ENCODE results near the gene NAT9.

Gene NAT9

DNA sequence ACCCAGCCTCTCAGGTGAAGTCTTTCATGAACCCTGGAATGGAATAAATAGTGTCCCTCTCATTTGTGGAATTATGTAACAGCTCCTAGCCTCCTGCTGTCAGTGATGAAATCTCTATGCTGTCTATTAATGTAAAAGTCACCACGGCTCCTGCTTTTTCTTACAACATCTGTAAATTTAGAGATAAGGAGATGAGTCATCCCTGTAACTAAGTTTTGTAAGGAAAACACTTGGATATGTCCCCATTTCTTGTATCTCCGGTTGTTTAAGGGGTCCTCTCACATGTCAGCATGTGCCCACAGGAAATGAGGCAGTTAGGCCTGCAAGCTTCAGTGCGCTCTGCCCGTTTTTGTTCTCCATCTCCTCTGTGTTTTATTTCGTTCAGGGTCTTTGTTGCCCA is 2.8 kb upstream of the NAT9 start:
- no peak for DNase-seq

DNA sequence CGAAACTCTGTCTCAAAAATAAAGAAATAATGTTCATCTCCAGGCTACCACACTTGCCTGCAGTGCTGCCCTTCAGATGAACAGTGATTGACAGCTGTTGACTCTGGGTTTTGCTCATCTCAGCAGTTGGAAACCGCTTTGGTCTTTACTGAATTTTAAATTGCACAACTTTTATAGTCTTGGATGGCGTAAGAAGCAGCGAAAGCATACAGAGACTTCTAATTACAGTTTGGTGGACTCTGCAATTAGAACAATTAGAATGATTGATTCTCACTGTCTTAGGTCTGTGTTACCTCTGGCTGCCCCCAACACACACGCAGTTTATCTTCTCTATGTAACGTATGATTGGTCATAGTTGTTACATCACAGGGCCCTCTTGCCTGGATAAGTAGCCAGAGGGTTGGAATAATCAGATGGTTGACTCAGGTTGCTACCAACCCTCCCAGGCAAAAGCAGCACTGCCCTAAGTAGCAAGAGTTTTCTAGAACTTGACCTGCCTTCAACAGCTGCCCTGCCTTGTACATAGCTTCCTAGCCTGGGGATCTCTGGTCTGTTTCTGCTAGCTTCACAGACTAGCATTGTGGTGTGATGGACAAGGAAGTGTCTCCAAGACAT is 1.9 kb upstream of the NAT9 start:
- DNase-seq = no peak

- DNase-seq = no peak
These were observed 845 bp upstream of the NAT9 start for GRCh38 chr17:74776990-74777389.

DNA sequence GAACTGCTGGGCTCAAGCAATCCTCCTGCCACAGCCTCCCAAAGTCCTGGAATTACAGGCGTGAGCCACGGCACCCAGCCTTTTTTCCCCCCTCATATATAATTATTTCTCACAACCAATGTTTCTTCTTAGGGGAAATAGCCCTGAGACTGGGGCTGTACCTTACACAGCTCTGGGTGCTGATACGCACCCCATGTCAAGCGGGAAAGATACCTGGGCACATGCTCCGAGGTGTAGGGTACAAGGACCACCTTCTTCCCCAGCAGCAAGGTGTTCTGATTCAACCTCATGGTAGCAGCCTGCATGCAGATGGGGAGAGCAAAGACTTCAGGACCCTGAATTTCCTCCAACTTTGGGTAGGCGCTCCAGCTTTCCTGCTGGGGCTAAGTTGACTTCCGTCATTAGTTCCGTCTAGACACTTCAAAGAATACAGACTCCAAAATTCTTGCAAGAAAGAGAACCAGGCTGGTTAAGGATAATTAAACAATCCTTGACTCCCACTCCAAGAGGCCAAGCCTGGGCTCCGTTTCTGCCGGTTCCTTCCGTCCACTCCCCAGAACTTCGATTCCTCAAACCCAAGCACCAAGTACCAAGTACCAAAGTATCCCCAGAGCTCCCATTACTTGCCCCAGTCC is 619 bp downstream of the NAT9 start:
- DNase-seq = no peak

GRCh38 chr17:74773871-74774286 is 2.3 kb downstream of the NAT9 start:
- DNase-seq = no peak

DNA sequence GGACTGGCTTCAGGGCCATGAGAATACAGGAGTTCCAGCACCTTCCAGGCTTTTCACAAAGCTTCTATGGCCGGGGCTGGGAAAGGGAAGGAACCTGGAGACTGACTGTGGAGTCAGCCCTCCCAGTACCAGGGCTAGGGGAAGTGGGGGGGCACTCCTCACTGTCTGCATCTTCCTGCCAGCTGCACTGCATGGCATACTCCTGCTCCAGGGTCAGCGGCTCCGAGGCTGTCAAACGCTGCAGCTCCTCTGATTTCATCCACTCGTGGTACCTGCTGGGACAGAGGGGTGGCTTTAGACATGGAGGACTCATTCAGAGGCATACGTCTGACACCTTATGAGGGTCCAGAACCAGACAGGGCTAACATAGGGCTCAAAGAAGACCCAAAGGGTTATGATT is 2.7 kb downstream of the NAT9 start:
- DNase-seq = no peak

- no peak for DNase-seq
These were observed 4.1 kb downstream of the NAT9 start for GRCh38 chr17:74772053-74772452.

DNA sequence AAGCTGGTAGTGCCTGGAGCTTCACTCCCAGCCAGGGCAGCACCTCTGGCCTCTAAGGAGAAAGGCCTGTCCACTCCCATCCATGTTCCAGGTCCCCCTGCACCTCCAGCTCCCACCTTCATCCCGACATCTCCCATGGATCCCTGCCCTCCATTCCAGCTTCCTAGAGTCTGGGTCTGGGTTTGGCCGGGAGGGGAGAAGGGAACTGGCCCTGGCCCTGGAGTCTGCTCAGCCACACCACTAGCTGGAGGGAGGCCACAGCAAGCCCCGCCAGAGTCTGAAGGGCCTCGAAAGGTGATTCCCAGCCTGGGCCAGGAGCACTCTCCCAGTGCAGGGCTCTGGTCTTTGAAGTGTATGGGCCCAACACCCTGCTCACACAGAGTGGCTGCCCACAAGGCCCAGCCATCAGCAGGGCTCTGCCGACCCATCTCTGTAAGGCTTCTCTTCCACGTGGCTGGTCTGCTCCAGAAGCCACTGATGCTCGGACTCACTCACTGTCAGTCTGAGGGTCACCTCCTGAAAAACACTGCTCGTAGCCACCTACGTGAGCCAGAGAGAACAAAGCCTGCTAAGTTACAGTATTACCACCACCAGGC is 4.7 kb downstream of the NAT9 start:
- DNase-seq = no peak

GRCh38 chr17:74770498-74771318 is 5.4 kb downstream of the NAT9 start:
- DNase-seq = no peak

- no peak for DNase-seq
These were observed 6.2 kb downstream of the NAT9 start for GRCh38 chr17:74769856-74770497.

GRCh38 chr17:74769266-74769855 is 6.8 kb downstream of the NAT9 start:
- DNase-seq = no peak

- DNase-seq = no peak
These were observed 7.4 kb downstream of the NAT9 start for GRCh38 chr17:74768763-74769114.

DNA sequence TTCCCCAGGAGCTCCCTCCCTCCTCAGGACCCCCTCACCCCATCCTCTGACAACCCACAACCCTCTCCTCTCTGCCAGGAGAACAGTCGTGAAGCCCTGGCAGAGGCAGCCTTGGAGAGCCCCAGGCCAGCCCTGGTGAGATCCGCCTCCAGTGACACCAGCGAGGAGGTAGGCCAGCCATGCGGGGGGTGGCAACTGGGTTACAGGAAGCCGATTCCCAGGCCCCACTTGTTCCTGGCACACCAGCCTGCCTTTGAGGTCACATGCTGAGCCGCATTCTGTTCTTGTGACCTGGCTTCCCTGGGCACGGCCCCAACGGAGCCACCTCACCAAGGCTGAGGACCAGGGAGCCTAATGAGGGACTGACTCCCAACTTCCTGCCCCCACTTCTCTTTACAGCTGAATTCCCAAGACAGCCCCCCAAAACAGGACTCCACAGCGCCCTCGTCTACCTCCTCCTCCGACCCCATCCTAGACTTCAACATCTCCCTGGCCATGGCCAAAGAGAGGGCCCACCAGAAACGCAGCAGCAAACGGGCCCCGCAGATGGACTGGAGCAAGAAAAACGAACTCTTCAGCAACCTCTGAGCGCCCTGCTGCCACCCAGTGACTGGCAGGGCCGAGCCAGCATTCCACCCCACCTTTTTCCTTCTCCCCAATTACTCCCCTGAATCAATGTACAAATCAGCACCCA is 7.9 kb downstream of the NAT9 start:
- DNase-seq = no peak

- DNase-seq = no peak
These were observed 9.0 kb downstream of the NAT9 start for GRCh38 chr17:74767111-74767516.

DNA sequence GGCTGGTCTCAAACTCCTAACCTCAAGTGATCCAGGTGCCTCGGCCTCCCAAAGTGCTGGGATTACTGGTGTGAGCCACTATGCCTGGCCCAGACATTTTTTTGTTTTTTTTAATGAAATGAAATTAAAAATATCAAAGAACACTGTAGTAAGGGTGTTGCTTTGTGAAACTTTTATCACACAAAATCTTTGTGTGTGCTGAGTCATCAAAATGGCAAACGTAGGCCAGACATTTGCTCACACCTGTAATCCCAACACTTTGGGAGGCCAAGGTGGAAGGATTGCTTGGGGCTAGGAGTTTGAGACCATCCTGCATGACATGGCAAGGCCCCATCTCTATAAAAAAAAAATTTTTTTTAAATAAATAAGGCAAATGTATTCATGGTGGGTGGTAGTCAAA is 9.7 kb downstream of the NAT9 start:
- no peak for DNase-seq

- DNase-seq = no peak
These were observed 11.3 kb downstream of the NAT9 start for GRCh38 chr17:74764751-74765286.

DNA sequence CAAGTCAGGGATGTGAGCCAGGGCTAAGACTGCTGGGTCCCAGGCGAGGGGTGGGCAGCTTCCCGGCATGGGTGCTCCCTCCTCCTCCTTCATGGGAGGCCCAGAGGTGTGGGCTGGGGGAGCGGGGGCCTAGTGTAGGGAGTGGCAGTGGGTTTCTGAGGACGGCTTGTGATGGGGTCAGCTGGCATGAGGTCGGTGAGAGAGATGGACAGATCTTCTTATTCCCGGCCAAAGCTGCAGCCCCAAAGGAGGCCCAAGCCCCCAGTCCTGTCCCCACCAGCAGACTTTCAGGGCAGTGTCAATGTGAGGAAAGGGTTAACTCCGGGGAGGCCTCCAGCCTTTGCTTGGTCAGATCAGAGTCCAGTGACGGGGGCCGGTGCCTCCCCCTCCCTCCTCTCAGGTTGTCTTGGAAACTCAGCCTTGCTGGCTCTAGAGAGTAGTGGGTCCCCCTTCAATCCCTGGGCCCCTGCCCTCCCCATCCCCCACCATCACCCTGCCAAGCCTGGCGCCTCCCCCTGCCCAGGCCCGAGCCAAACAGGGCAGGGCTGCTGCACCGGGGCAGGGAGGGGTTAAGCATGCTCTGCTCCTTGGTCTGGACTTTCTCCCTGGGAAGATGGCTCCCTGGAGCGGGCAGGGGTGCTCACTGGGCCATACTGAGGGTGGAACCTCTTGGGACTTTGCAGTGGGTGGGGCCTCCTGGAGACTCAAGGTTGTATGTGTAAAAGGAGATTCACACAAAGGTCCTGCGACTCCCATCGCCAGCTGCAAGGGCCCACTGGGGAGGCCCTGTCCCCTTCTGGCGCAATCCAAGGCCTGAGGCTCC is 12.4 kb downstream of the NAT9 start:
- DNase-seq = no peak

DNA sequence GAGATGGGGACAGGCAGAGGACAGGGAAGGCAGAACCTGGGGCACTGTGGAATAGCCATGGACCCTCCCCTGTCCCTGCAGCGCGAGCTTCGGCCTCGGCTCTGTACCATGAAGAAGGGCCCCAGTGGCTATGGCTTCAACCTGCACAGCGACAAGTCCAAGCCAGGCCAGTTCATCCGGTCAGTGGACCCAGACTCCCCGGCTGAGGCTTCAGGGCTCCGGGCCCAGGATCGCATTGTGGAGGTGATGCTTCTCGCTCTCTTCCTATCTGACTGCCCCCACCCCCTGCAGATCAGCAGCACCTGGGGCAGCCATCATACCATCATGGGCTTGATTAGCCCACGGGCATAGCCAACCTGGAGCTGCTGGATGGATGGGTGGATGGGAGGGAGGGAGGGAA is 14.2 kb downstream of the NAT9 start:
- no peak for DNase-seq

GRCh38 chr17:74761419-74761818 is 14.7 kb downstream of the NAT9 start:
- DNase-seq = no peak

GRCh38 chr17:74760404-74761105 is 15.6 kb downstream of the NAT9 start:
- DNase-seq = no peak

DNA sequence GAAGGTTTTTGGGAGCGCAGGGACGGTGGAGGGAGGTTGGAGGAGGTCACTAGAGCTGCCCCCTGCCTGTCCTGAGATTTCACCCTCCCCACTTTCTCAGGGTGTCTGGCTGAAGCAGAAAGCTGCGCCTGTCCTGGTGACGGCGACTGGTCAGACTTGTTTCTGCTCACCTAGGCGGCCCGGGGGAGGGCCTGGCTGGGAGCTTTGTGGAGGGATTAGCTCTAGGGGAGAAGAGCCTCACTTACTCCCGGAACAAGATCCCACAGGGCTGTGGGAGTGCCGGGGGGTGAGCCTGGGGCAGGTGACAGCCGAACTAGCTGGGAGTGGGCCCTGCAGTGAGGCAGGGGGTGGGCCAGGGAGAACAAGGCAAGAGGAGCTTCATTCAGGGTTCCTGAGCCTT is 16.2 kb downstream of the NAT9 start:
- no peak for DNase-seq
